GM10266 (cell line): Measurements from ENCODE around the gene SOCS6.

ENCODE experiments used
- DNase-seq: peaks from one replicate; pipeline ENCODE4 v3.0.0; 2012; ENCODE audit errors: extremely low spot score
- CTCF ChIP-seq: IDR thresholded peaks from 2 replicates; pipeline ENCODE4 v1.5.1; 2012; ENCODE audit warnings: mild to moderate bottlenecking, low read depth; ENCODE audit not compliant: control insufficient read depth, insufficient read depth; ENCODE audit errors: missing control alignments

Gene SOCS6

GRCh38 chr18:70332694-70333093, 43.8 kb downstream of the SOCS6 start:
- no peak for TF ChIP-seq CTCF
- no peak for DNase-seq

- no peak for TF ChIP-seq CTCF
- DNase-seq = no peak
Measured at GRCh38 chr18:70333316-70333715, 44.5 kb downstream of the SOCS6 start.

GRCh38 chr18:70333757-70334156, 44.9 kb downstream of the SOCS6 start:
- DNase-seq = no peak
- no peak for TF ChIP-seq CTCF

- DNase-seq = no peak
- TF ChIP-seq CTCF = no peak
Measured at GRCh38 chr18:70334264-70334663, 45.4 kb downstream of the SOCS6 start.

- TF ChIP-seq CTCF = no peak
Measured at GRCh38 chr18:70334728-70335329, 46.0 kb downstream of the SOCS6 start.

GRCh38 chr18:70335892-70336726, 47.3 kb downstream of the SOCS6 start:
- TF ChIP-seq CTCF = no peak
- no peak for DNase-seq

More at GRCh38 chr18:70334728-70335329, 46.0 kb downstream of the SOCS6 start:
- DNase-seq = no peak
